Left lung (tissue), 10 donors: ENCODE results near the gene PAX8. TPM values are rescaled to one million over a fixed set of nuclear protein-coding genes. Genes with fewer than 3 reads are reported as not detected.

ENCODE experiments used
- ATAC-seq: fragments of 200-7000 bp; cut with Tn5 transposase; one replicate; pipeline ENCODE4 v1.9.1; 2020; ENCODE audit warnings: moderate library complexity
- DNase-seq, 4 donors: peaks; one replicate each; pipeline ENCODE4 v3.0.0-alpha.2; 2013 to 2020
- H3K27ac ChIP-seq, 2 donors: fragments of 200-600 bp; sonication (generic) in 1 of 2; one replicate each; pipeline versions ENCODE4 v1.5.0 to v1.8.0; 2020 to 2021
- H3K27me3 ChIP-seq, 2 donors: fragments of 200-600 bp; sonication (generic) in 1 of 2; one replicate each; pipeline versions ENCODE4 v1.5.0 to v1.8.0; 2020 to 2021
- H3K36me3 ChIP-seq, 2 donors: fragments of 200-600 bp; sonication (generic) in 1 of 2; one replicate each; pipeline versions ENCODE4 v1.5.0 to v1.8.0; 2020 to 2021
- H3K4me1 ChIP-seq, 2 donors: fragments of 200-600 bp; one replicate each; pipeline ENCODE4 v1.8.0; 2021
- H3K4me3 ChIP-seq, 2 donors: fragments of 200-600 bp; sonication (generic) in 1 of 2; one replicate each; pipeline versions ENCODE4 v1.5.0 to v1.8.0; 2020 to 2021; ENCODE audit warnings: mild to moderate bottlenecking in 1 of 2
- H3K9me3 ChIP-seq, 2 donors: fragments of 200-600 bp; sonication (generic) in 1 of 2; one replicate each; pipeline versions ENCODE4 v1.5.0 to v1.8.0; 2020 to 2021
- intact Hi-C, 2 donors: fragments of 100-400 bp; cut with DNase I; formaldehyde crosslinking; loops; one replicate each; pipeline versions ENCODE4 v1.11.2 to v1.14.2; 2022
- polyA plus RNA-seq, 6 donors: library from polyadenylated mRNA; unstranded; fragments of 120-200 nt; gene quantifications; one replicate each; pipeline ENCODE4 v1.2.1, GENCODE V29; 2013; ENCODE audit not compliant: insufficient read length in 6 of 6
- total RNA-seq, 2 donors: library from RNA; stranded (reverse); fragmentation: NEBNext Ultra II Directional; extraction: Animal tissue kit (Norgen Biotek cat#: 25700); gene quantifications; one replicate each; pipeline ENCODE4 v1.2.1, GENCODE V29; 2021
- TF ChIP-seq, protein P1 (sequence below), 2 donors: fragments of 200-600 bp; sonication (generic) in 1 of 2; IDR thresholded peaks; one replicate each; pipeline versions ENCODE4 v1.5.0 to v1.8.0; 2021; ENCODE audit warnings: antibody characterized with exemption in 2 of 2
- donor health status: DM: no; HTN: yes; CAD: no.
- donor health status: DM: no; HTN: no; CAD: no.

PAX8 gene
- total and polyA plus RNA-seq, 8 donors, result 2.6 to 16.8 (median 6.4) TPM

- H3K36me3 ChIP-seq, result no peaks in the 10 kb centered on the region
Measured at GRCh38 chr2:113273981-113274380, 4.7 kb downstream of the PAX8 start.

DNA sequence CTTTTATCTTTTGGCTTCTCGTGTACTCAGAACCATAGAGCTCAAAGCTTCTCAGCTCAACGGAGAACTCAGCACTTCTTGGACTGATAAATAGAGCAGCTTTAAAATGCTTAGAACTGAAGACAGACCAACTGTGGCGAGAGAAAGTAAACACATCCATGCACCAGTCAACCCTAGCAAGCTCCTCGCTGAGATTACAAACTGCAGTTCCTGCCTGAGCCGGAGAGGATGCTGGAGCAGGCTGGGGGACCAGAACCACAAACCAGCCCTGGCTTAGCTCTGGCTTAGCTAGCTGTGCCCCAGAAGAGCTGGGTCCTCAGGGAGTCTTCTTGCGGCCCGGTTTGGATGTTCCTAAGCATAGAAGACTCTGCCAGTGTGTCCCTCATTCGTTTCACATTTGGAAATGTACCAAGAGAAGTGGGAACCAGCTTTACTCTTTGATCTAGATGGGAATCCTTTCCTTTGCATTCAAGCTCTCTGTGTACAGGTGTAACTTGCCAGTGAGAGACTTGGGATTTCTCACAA lies 5.6 kb downstream of the PAX8 start:
- Histone ChIP-seq H3K4me1 (peaks cover 0 to 14% of the 10 kb centered on the region in 2 donors), H3K27ac (no peak overlapping the region), H3K27me3 (peaks cover 50 to 76% of the 10 kb centered on the region in 2 donors), H3K9me3 (no peaks in the 10 kb centered on the region), H3K36me3 (no peaks in the 10 kb centered on the region), H3K4me3 (no peak overlapping the region)
- DNase-seq (no peak), ATAC-seq (peak; percentile 28)
- intact Hi-C loops, result no loop called here
- TF ChIP-seq, protein P1, sequence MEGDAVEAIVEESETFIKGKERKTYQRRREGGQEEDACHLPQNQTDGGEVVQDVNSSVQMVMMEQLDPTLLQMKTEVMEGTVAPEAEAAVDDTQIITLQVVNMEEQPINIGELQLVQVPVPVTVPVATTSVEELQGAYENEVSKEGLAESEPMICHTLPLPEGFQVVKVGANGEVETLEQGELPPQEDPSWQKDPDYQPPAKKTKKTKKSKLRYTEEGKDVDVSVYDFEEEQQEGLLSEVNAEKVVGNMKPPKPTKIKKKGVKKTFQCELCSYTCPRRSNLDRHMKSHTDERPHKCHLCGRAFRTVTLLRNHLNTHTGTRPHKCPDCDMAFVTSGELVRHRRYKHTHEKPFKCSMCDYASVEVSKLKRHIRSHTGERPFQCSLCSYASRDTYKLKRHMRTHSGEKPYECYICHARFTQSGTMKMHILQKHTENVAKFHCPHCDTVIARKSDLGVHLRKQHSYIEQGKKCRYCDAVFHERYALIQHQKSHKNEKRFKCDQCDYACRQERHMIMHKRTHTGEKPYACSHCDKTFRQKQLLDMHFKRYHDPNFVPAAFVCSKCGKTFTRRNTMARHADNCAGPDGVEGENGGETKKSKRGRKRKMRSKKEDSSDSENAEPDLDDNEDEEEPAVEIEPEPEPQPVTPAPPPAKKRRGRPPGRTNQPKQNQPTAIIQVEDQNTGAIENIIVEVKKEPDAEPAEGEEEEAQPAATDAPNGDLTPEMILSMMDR (IDR thresholded peaks at IDR 0.05), result no peak

More at GRCh38 chr2:113273981-113274380, 4.7 kb downstream of the PAX8 start:
- Histone ChIP-seq H3K27me3 (peaks cover 57 to 85% of the 10 kb centered on the region in 2 donors), H3K9me3 (no peaks in the 10 kb centered on the region), H3K27ac (no peak overlapping the region), H3K4me1 (peaks cover 0 to 14% of the 10 kb centered on the region in 2 donors), H3K4me3 (no peak overlapping the region)
- TF ChIP-seq, protein P1 (IDR thresholded peaks at IDR 0.05), result no peak
- no peak for DNase-seq
- ATAC-seq, result no peak
- intact Hi-C loops, result no loop called here

DNA sequence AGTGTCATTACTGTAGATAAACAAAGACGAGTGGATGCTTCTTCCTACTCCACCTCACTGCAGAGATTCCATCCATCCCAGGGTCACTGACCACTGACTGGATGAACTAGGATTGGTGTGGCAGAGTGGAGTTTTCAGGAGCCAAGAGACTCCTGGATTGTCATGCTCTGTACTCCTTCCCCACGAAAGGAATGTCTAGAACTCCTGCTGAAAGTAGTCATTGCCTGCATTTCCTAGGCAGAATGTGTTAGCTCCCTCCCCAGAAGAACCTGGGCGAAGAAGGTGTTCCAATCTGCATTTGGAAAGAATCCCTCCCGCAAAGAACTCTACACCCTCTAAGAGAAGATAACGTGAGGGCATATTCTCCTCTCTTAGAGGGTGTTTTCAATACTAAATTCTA lies 6.2 kb downstream of the PAX8 start:
- peaks cover 0 to 10% of the 10 kb centered on the region in 2 donors for H3K4me1 ChIP-seq
- TF ChIP-seq, protein P1 (IDR thresholded peaks at IDR 0.05), result no peak
- H3K36me3 ChIP-seq, result no peaks in the 10 kb centered on the region
- no peaks in the 10 kb centered on the region for H3K9me3 ChIP-seq
- ATAC-seq, result no peak
- peaks cover 44 to 70% of the 10 kb centered on the region in 2 donors for H3K27me3 ChIP-seq
- intact Hi-C loops, result no loop called here
- no peak overlapping the region for H3K4me3 ChIP-seq
- no peak overlapping the region for H3K27ac ChIP-seq
- DNase-seq, result no peak

DNA sequence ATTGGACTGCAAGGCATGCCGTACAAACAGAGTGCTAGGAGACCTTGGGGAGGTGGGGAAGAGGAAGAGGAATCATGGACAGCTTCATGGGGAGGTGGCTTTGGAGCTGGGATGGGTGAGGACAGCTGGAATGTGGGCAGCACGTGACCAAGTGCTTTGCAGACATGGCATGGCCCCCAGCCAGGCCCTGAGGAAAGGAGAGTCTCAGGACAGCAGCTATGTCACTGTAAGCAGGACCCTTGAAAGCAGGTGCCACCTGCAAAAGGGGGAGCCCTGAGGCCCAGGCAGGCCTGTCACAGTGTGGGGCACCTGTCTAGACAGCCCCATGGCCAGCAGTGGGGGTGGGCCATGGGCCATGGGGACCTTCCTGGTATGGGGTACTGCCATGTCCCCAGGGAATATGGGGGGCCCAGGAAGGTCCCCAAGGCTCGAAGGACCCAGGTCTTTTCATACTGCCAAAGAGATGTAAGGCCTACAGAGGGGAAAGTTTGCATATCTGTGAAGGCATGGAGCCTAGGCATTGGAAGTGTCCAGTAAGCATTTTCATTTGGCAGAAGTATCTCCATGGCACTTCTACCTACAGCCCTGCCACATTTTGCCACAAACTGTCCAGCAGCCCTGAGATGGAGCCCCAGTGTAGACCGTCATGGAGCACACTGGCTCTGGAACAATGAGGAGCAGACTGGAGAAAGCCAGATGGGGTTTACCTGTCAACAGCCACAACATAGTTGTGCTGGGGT lies 9.9 kb downstream of the PAX8 start:
- Histone ChIP-seq H3K36me3 (no peaks in the 10 kb centered on the region), H3K4me3 (no peak overlapping the region), H3K4me1 (no peaks in the 10 kb centered on the region), H3K27ac (no peak overlapping the region), H3K9me3 (no peaks in the 10 kb centered on the region), H3K27me3 (peaks cover 7 to 33% of the 10 kb centered on the region in 2 donors)
- TF ChIP-seq, protein P1 (IDR thresholded peaks at IDR 0.05), result no peak
- intact Hi-C loops, result no loop called here
- DNase-seq, result no peak
- no peak for ATAC-seq

GRCh38 chr2:113266431-113266830 lies 12.3 kb downstream of the PAX8 start:
- DNase-seq (no peak), ATAC-seq (no peak)
- H3K27me3 ChIP-seq, result peaks cover 0 to 9% of the 10 kb centered on the region in 2 donors
- TF ChIP-seq, protein P1 (IDR thresholded peaks at IDR 0.05), result no peak
- H3K27ac ChIP-seq, result no peak overlapping the region
- no peaks in the 10 kb centered on the region for H3K4me1 ChIP-seq
- no peaks in the 10 kb centered on the region for H3K36me3 ChIP-seq
- H3K9me3 ChIP-seq, result no peaks in the 10 kb centered on the region
- intact Hi-C loops, result no loop called here
- no peak overlapping the region for H3K4me3 ChIP-seq
